ENCODE data around the gene OR7D4. TPM values are rescaled to one million over a fixed set of nuclear protein-coding genes. Genes with fewer than 3 reads are reported as not detected.
A peak's percentile ranks its signal among the peaks of the same experiment; 100 is the strongest.
"Not testable (repeated sequence)": the region's sequence is repeated elsewhere in the genome, so short reads cannot be mapped to it uniquely, and the experiment has no call there.

Gene OR7D4
- total RNA-seq (not detected), polyA plus RNA-seq (not detected)
- long read RNA-seq, donor 1 = 0 reads
- long read RNA-seq, donor 2 = 0 reads

DNA sequence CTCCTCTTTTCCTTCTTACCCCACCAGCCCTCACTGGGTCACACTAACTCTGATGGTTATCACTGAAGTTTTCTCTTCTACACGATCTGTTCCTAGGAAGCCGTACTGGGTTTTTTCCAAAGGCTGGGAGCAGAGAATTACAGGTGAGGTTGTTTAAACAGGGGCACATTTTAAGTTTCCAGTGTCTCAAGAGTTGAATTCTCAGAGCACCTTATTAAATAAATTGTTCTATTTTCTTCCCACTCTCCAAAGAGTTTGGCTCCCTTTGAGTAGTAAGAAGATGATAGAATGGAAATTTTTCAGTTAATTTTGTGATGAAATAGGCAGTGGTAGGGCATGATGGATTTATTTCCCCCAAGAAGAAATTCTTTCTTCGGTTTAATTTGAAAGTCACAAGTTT lies at the start of gene OR7D4:
Gene OR7D4, minus strand, starts transcription at position 101 of the 400 bp plus-strand sequence. CDS start 4,752 bp downstream, outside the sequence.
- H3K4me1 ChIP-seq (ENCODE audit: control insufficient read depth in 1 of 2, insufficient read depth in 2 of 2, low read length in 2 of 2) = no peaks in the 10 kb centered on the region
- intact Hi-C loops (cut with DNase I) = no loop called here
- no peak within 1 kb of the TSS for H3K4me3 ChIP-seq (ENCODE audit: low read length in 2 of 2)
- no peak within 1 kb of the TSS for H3K27ac ChIP-seq (ENCODE audit: low read depth in 1 of 2, low read length in 2 of 2)
- no peak for ATAC-seq (ENCODE audit: low FRiP score)
- H3K27me3 ChIP-seq (ENCODE audit: control insufficient read depth in 1 of 2, insufficient read depth in 2 of 2, low read length in 1 of 2) = no peaks in the 10 kb centered on the region
- WGBS, 2 donors = 73% methylated on average over 3 of the region's 3 CpGs
- no peaks in the 10 kb centered on the region for H3K36me3 ChIP-seq (ENCODE audit: control insufficient read depth in 1 of 2, insufficient read depth in 2 of 2, low read length in 1 of 2)
- DNase-seq = no peak
- H3K9me3 ChIP-seq (ENCODE audit: control insufficient read depth, low read length) = peaks cover 2% of the 10 kb centered on the region

DNA sequence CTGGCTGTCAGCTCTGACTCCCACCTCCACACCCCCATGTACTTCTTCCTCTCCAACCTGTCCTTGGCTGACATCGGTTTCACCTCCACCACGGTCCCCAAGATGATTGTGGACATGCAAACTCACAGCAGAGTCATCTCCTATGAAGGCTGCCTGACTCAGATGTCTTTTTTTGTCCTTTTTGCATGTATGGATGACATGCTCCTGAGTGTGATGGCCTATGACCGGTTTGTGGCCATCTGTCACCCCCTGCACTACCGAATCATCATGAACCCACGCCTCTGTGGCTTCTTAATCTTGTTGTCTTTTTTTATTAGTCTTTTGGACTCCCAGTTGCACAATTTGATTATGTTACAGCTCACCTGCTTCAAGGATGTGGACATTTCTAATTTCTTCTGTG lies 31.8 kb upstream of the OR7D4 start:
- 69 to 70% methylated on average over 5 of the region's 5 CpGs for WGBS, 2 donors
- H3K27ac ChIP-seq (ENCODE audit: low read depth in 1 of 2, low read length in 2 of 2) = no peak overlapping the region
- intact Hi-C loops (cut with DNase I) = no loop called here
- DNase-seq (no peak), ATAC-seq (ENCODE audit: low FRiP score) (no peak)
- no peaks in the 10 kb centered on the region for H3K4me1 ChIP-seq (ENCODE audit: control insufficient read depth in 1 of 2, insufficient read depth in 2 of 2, low read length in 2 of 2)
- no peaks in the 10 kb centered on the region for H3K27me3 ChIP-seq (ENCODE audit: control insufficient read depth in 1 of 2, insufficient read depth in 2 of 2, low read length in 1 of 2)
- H3K36me3 ChIP-seq (ENCODE audit: control insufficient read depth in 1 of 2, insufficient read depth in 2 of 2, low read length in 1 of 2) = no peaks in the 10 kb centered on the region
- H3K4me3 ChIP-seq (ENCODE audit: low read length in 2 of 2) = no peak overlapping the region
- H3K9me3 ChIP-seq (ENCODE audit: control insufficient read depth, low read length) = no peaks in the 10 kb centered on the region

DNA sequence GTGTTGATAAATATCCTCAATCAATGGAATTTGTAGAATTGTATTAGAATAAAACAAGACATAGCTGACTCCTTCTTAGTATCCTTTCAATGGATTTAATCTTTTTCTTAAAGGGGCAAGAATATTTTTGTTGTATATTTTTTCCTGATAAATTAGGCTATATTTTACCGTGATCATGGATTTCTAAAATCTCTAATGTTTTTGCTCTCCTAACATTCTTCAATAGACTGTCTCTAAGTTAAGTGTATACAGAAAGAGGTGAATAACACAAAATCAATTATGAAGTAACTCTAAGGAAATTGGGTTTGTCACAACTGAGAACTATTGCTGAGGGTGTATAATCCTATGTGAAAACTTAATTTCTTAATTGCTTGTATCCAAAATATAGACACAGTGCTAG lies 31.2 kb upstream of the OR7D4 start, which contains the start of gene OR7E24:
Gene OR7E24, plus strand, starts transcription at position 301 of the 400 bp plus-strand sequence. CDS start 114 bp downstream, outside the sequence.
- Histone ChIP-seq H3K36me3 (ENCODE audit: control insufficient read depth in 1 of 2, insufficient read depth in 2 of 2, low read length in 1 of 2) (no peaks in the 10 kb centered on the region), H3K27me3 (ENCODE audit: control insufficient read depth in 1 of 2, insufficient read depth in 2 of 2, low read length in 1 of 2) (no peaks in the 10 kb centered on the region), H3K27ac (ENCODE audit: low read depth in 1 of 2, low read length in 2 of 2) (no peak within 1 kb of the TSS), H3K4me1 (ENCODE audit: control insufficient read depth in 1 of 2, insufficient read depth in 2 of 2, low read length in 2 of 2) (no peaks in the 10 kb centered on the region), H3K9me3 (ENCODE audit: control insufficient read depth, low read length) (no peaks in the 10 kb centered on the region), H3K4me3 (ENCODE audit: low read length in 2 of 2) (no peak within 1 kb of the TSS)
- intact Hi-C loops (cut with DNase I) = no loop called here
- no peak for ATAC-seq (ENCODE audit: low FRiP score)
- 69 to 71% methylated on average over 1 of the region's 1 CpG for WGBS, 2 donors
- DNase-seq = no peak

DNA sequence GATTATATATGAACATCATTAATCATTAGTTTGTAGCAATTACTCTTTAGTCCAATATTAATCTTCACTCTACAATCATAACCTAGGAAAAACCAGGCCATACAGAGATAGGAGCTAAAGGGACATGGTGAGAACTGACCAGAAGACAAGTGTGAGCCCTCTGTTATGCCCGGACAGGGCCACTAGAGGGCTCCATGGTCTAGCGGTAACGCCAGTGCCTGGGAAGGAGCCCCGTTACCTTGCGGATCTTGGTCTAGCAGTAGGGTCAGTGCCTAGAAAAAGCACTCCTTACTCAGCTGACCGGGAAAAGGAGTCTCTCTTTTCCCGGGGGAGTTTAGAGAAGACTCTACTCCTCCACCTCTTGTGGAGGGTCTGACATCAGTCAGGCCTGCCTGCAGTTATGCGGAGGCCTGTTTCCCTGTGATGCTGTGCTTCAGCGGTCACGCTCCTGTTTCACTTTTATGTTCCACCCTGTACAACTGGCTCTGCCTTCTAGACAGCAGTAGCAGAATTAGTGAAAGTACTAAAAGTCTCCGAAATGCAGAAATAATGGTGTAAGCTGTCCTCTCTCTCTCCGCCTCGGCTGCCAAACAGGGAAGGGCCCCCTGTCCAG lies 13.8 kb downstream of the OR7D4 start:
- WGBS, 2 donors = 28 to 30% methylated on average over 13 of the region's 13 CpGs
- peak; percentile 63 for ATAC-seq (ENCODE audit: low FRiP score)
- Histone ChIP-seq H3K9me3 (ENCODE audit: control insufficient read depth, low read length) (no peaks in the 10 kb centered on the region), H3K27me3 (ENCODE audit: control insufficient read depth in 1 of 2, insufficient read depth in 2 of 2, low read length in 1 of 2) (no peaks in the 10 kb centered on the region), H3K27ac (ENCODE audit: low read depth in 1 of 2, low read length in 2 of 2) (no peak overlapping the region), H3K36me3 (ENCODE audit: control insufficient read depth in 1 of 2, insufficient read depth in 2 of 2, low read length in 1 of 2) (no peaks in the 10 kb centered on the region), H3K4me1 (ENCODE audit: control insufficient read depth in 1 of 2, insufficient read depth in 2 of 2, low read length in 2 of 2) (no peaks in the 10 kb centered on the region), H3K4me3 (ENCODE audit: low read length in 2 of 2) (peak overlapping the region; percentile 37 to 50)
- DNase-seq = peak; percentile 76 to 85
- intact Hi-C loops (cut with DNase I) = loop anchor here in 1 of 2 donors (5.0 kb wide), 1 partner anchor 592 kb away; no protein-coding TSS in a partner anchor

DNA sequence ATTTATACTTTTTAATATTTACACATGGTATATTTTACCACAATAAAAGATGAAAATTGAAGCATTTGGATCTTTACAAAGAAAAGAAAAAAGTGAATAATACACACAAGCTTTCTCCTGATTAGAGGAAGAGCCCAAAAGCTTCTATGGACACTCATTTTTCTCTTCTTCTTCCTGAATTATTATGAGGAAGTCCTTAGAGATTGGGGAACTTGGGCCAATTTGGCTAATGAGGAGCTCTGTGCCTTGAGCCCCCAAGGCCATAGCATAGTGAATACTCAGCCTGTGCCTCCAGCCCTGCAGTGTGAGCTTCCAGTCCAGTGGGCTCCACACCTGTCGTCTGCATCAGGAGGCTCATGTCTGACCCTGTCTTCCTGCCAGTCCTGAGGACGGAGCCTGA lies 21.3 kb downstream of the OR7D4 start:
- H3K36me3 ChIP-seq (ENCODE audit: control insufficient read depth in 1 of 2, insufficient read depth in 2 of 2, low read length in 1 of 2); intact Hi-C loops (cut with DNase I); H3K4me3 ChIP-seq (ENCODE audit: low read length in 2 of 2); H3K4me1 ChIP-seq (ENCODE audit: control insufficient read depth in 1 of 2, insufficient read depth in 2 of 2, low read length in 2 of 2); H3K27me3 ChIP-seq (ENCODE audit: control insufficient read depth in 1 of 2, insufficient read depth in 2 of 2, low read length in 1 of 2); DNase-seq; H3K9me3 ChIP-seq (ENCODE audit: control insufficient read depth, low read length); ATAC-seq (ENCODE audit: low FRiP score); H3K27ac ChIP-seq (ENCODE audit: low read depth in 1 of 2, low read length in 2 of 2): not testable (repeated sequence)
- 72 to 79% methylated on average over 2 of the region's 2 CpGs for WGBS, 2 donors

DNA sequence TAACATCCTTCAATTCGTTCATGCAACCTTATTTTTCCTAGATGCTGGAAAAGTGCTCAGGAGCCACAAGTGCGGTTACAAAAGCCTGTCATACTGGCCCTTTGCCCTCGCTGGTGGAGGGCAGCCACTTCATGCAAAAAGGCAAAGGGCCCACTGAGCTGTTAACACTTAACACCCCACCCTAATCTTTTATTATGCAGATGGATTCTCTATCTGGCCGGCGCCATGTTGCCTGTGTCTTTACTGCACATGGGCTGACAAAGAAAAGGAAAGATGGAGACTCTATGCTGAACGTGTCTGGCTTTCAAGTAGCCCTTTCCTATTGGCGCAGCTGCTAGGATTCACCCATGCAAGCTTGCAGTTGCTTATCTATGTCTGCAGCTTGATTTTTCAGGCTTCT lies 29.9 kb downstream of the OR7D4 start:
- intact Hi-C loops (cut with DNase I) = no loop called here
- Histone ChIP-seq H3K4me1 (ENCODE audit: control insufficient read depth in 1 of 2, insufficient read depth in 2 of 2, low read length in 2 of 2) (no peaks in the 10 kb centered on the region), H3K9me3 (ENCODE audit: control insufficient read depth, low read length) (peaks cover 5% of the 10 kb centered on the region), H3K27ac (ENCODE audit: low read depth in 1 of 2, low read length in 2 of 2) (no peak overlapping the region), H3K36me3 (ENCODE audit: control insufficient read depth in 1 of 2, insufficient read depth in 2 of 2, low read length in 1 of 2) (no peaks in the 10 kb centered on the region), H3K4me3 (ENCODE audit: low read length in 2 of 2) (no peak overlapping the region), H3K27me3 (ENCODE audit: control insufficient read depth in 1 of 2, insufficient read depth in 2 of 2, low read length in 1 of 2) (no peaks in the 10 kb centered on the region)
- ATAC-seq (ENCODE audit: low FRiP score) (no peak), DNase-seq (no peak)
- 59 to 79% methylated on average over 7 of the region's 7 CpGs for WGBS, 2 donors

DNA sequence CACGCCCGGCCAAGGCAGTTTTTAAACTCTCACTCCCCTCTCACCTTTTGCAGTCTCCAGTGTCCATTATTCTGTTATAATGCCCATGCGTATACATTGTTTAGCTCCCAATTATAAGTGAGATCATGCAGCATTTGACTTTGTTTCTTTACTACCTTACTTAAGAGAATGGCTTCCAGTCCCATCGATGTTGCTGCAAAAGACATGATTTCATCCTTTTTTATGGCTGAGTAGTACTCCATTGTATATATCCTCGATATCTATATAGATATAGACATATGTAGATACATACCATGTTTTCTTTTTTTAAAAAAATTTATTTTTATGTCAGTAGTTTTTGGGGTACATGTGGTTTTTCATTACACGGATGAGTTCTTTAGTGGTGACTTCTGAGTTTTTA lies 32.2 kb downstream of the OR7D4 start:
- intact Hi-C loops (cut with DNase I) = no loop called here
- Histone ChIP-seq H3K36me3 (ENCODE audit: control insufficient read depth in 1 of 2, insufficient read depth in 2 of 2, low read length in 1 of 2) (no peaks in the 10 kb centered on the region), H3K4me3 (ENCODE audit: low read length in 2 of 2) (no peak overlapping the region), H3K4me1 (ENCODE audit: control insufficient read depth in 1 of 2, insufficient read depth in 2 of 2, low read length in 2 of 2) (no peaks in the 10 kb centered on the region), H3K27me3 (ENCODE audit: control insufficient read depth in 1 of 2, insufficient read depth in 2 of 2, low read length in 1 of 2) (no peaks in the 10 kb centered on the region), H3K27ac (ENCODE audit: low read depth in 1 of 2, low read length in 2 of 2) (no peak overlapping the region), H3K9me3 (ENCODE audit: control insufficient read depth, low read length) (peaks cover 5% of the 10 kb centered on the region)
- DNase-seq (no peak), ATAC-seq (ENCODE audit: low FRiP score) (no peak)
- 65 to 85% methylated on average over 6 of the region's 6 CpGs for WGBS, 2 donors

DNA sequence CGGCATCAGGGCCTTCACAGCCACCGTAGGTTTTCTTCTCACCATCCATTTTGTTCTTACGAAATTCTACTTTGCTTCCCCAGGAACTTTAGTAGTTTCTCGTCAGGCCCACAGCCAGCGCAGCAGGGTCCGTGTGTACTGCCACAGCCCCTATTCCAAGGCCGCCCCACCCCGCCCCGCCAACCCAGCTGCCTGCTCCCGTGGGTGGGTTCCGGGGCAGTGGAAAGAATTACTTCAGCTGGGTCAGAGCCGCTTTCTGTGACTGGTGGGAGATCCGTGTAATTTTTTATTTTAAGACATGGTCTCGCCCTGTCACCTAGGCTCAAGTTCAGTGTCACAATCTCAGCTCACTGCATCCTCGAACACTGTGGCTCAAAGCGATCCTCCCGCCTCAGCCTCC lies 36.4 kb downstream of the OR7D4 start:
- no peak for DNase-seq
- Histone ChIP-seq H3K36me3 (ENCODE audit: control insufficient read depth in 1 of 2, insufficient read depth in 2 of 2, low read length in 1 of 2) (no peaks in the 10 kb centered on the region), H3K4me3 (ENCODE audit: low read length in 2 of 2) (no peak overlapping the region), H3K27me3 (ENCODE audit: control insufficient read depth in 1 of 2, insufficient read depth in 2 of 2, low read length in 1 of 2) (no peaks in the 10 kb centered on the region), H3K9me3 (ENCODE audit: control insufficient read depth, low read length) (no peaks in the 10 kb centered on the region), H3K4me1 (ENCODE audit: control insufficient read depth in 1 of 2, insufficient read depth in 2 of 2, low read length in 2 of 2) (no peaks in the 10 kb centered on the region), H3K27ac (ENCODE audit: low read depth in 1 of 2, low read length in 2 of 2) (no peak overlapping the region)
- intact Hi-C loops (cut with DNase I) = no loop called here
- ATAC-seq (ENCODE audit: low FRiP score) = no peak
- WGBS, 2 donors = 92 to 93% methylated on average over 17 of the region's 17 CpGs

DNA sequence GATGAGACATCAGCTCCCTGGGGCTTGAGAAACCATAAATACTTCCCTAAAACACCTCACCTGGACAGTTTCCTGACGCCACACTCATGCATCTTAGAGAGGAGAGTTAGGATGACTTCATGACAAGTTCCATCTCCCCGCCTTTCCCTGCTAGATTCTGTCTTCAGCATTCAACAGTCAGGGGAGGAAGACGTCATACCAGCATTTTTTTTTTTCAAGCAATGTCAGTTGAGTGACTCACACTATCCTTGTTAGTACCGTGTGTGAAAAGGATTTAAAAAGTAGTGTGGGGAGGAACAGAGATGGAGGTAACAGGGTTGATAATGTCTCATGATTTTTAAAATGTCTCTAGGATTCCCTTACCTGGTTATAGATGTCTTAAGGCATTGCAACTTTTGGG lies 40.5 kb downstream of the OR7D4 start, which contains the start of gene OR7D2:
Gene OR7D2, plus strand, starts transcription at position 79 of the 400 bp plus-strand sequence. CDS start 6,803 bp downstream, outside the sequence.
- no peaks in the 10 kb centered on the region for H3K36me3 ChIP-seq (ENCODE audit: control insufficient read depth in 1 of 2, insufficient read depth in 2 of 2, low read length in 1 of 2)
- no peaks in the 10 kb centered on the region for H3K4me1 ChIP-seq (ENCODE audit: control insufficient read depth in 1 of 2, insufficient read depth in 2 of 2, low read length in 2 of 2)
- H3K27me3 ChIP-seq (ENCODE audit: control insufficient read depth in 1 of 2, insufficient read depth in 2 of 2, low read length in 1 of 2) = no peaks in the 10 kb centered on the region
- intact Hi-C loops (cut with DNase I) = no loop called here
- ATAC-seq (ENCODE audit: low FRiP score) = no peak
- WGBS, 2 donors = 63 to 64% methylated on average over 4 of the region's 4 CpGs
- H3K9me3 ChIP-seq (ENCODE audit: control insufficient read depth, low read length) = no peaks in the 10 kb centered on the region
- H3K27ac ChIP-seq (ENCODE audit: low read depth in 1 of 2, low read length in 2 of 2) = no peak within 1 kb of the TSS
- H3K4me3 ChIP-seq (ENCODE audit: low read length in 2 of 2) = no peak within 1 kb of the TSS
- DNase-seq = no peak
